Measurements from ENCODE around the gene RPS3.
"Not testable (repeated sequence)": the region's sequence is repeated elsewhere in the genome, so short reads cannot be mapped to it uniquely, and the experiment has no call there.

The RPS3 gene

GRCh38 chr11:75380245-75380644 is 19.1 kb upstream of the RPS3 start:
- no peak for DNase-seq (ENCODE audit: low read depth in 2 of 2)

- no peak for DNase-seq (ENCODE audit: low read depth in 2 of 2)
These were observed 18.4 kb upstream of the RPS3 start for GRCh38 chr11:75380716-75381420.

- DNase-seq (ENCODE audit: low read depth in 2 of 2), result no peak
These were observed 16.1 kb upstream of the RPS3 start for GRCh38 chr11:75383246-75383645.

GRCh38 chr11:75384438-75385080 is 14.8 kb upstream of the RPS3 start:
- DNase-seq (ENCODE audit: low read depth in 2 of 2), result no peak

GRCh38 chr11:75386942-75387630 is 12.2 kb upstream of the RPS3 start:
- no peak for DNase-seq (ENCODE audit: low read depth in 2 of 2)

- DNase-seq (ENCODE audit: low read depth in 2 of 2), result no peak
These were observed 11.5 kb upstream of the RPS3 start for GRCh38 chr11:75387736-75388294.

GRCh38 chr11:75388386-75389275 is 10.7 kb upstream of the RPS3 start:
- DNase-seq (ENCODE audit: low read depth in 2 of 2), result peak; percentile 36 to 44

- DNase-seq (ENCODE audit: low read depth in 2 of 2), result no peak
These were observed 10.1 kb upstream of the RPS3 start for GRCh38 chr11:75389276-75389605.

- DNase-seq (ENCODE audit: low read depth in 2 of 2), result no peak
These were observed 9.4 kb upstream of the RPS3 start for GRCh38 chr11:75389925-75390324.

- DNase-seq (ENCODE audit: low read depth in 2 of 2), result no peak
These were observed 5.1 kb upstream of the RPS3 start for GRCh38 chr11:75394085-75394840.

GRCh38 chr11:75398906-75399305 is 412 bp upstream of the RPS3 start:
- DNase-seq (ENCODE audit: low read depth in 2 of 2), result no peak

GRCh38 chr11:75400146-75400865 is 988 bp downstream of the RPS3 start:
- DNase-seq (ENCODE audit: low read depth in 2 of 2), result no peak

GRCh38 chr11:75402002-75402773 is 2.9 kb downstream of the RPS3 start:
- no peak for DNase-seq (ENCODE audit: low read depth in 2 of 2)

- DNase-seq (ENCODE audit: low read depth in 2 of 2), result no peak
These were observed 3.7 kb downstream of the RPS3 start for GRCh38 chr11:75403037-75403436.

GRCh38 chr11:75403983-75404658 is 4.8 kb downstream of the RPS3 start:
- DNase-seq (ENCODE audit: low read depth in 2 of 2), result no peak

GRCh38 chr11:75406338-75406777 is 7.0 kb downstream of the RPS3 start:
- DNase-seq (ENCODE audit: low read depth in 2 of 2), result no peak

GRCh38 chr11:75408957-75409219 is 9.6 kb downstream of the RPS3 start:
- DNase-seq (ENCODE audit: low read depth in 2 of 2), result no peak

GRCh38 chr11:75409971-75410370 is 10.7 kb downstream of the RPS3 start:
- DNase-seq (ENCODE audit: low read depth in 2 of 2), result not testable (repeated sequence)

GRCh38 chr11:75413146-75413545 is 13.8 kb downstream of the RPS3 start:
- not testable (repeated sequence) for DNase-seq (ENCODE audit: low read depth in 2 of 2)
